Smooth muscle cell (in vitro differentiated cells): ENCODE measurements around the gene BRWD1. TPM values are rescaled to one million over a fixed set of nuclear protein-coding genes. Genes with fewer than 3 reads are reported as not detected.

Experiments used
- DNase-seq: peaks from one replicate; lab custom pipeline; 2025; ENCODE audit not compliant: unreplicated experiment; lab: John Stamatoyannopoulos, UW
- H2AFZ ChIP-seq: fragments of 200-600 bp; sonication (generic); 2 replicates; pipeline ENCODE4 v1.6.0; 2016; ENCODE audit warnings: antibody characterized with exemption, low read depth, mild to moderate bottlenecking
- H3F3A ChIP-seq: fragments of 200-600 bp; sonication (generic); 2 replicates; pipeline ENCODE4 v1.6.0; 2017; ENCODE audit warnings: antibody characterized with exemption, low read depth
- H3K27ac ChIP-seq: fragments of 200-600 bp; sonication (generic); 2 replicates; pipeline ENCODE4 v1.5.1; 2016; ENCODE audit warnings: low read depth, mild to moderate bottlenecking
- H3K27me3 ChIP-seq: fragments of 200-600 bp; sonication (generic); 2 replicates; pipeline ENCODE4 v1.6.1; 2016; ENCODE audit warnings: low read depth, mild to moderate bottlenecking
- H3K36me3 ChIP-seq: fragments of 200-600 bp; sonication (generic); 2 replicates; pipeline ENCODE4 v1.5.1; 2016; ENCODE audit warnings: low read depth
- H3K4me1 ChIP-seq: fragments of 200-600 bp; sonication (generic); 2 replicates; pipeline ENCODE4 v1.5.1; 2016; ENCODE audit warnings: low read depth
- H3K4me2 ChIP-seq: fragments of 200-600 bp; sonication (generic); 2 replicates; pipeline ENCODE4 v1.6.0; 2016; ENCODE audit warnings: mild to moderate bottlenecking
- H3K4me3 ChIP-seq: fragments of 200-600 bp; sonication (generic); 2 replicates; pipeline ENCODE4 v1.5.1; 2016; ENCODE audit warnings: mild to moderate bottlenecking
- H3K79me2 ChIP-seq: fragments of 200-600 bp; sonication (generic); 2 replicates; pipeline ENCODE4 v1.6.0; 2016; ENCODE audit warnings: low read depth, mild to moderate bottlenecking
- H3K9ac ChIP-seq: fragments of 200-600 bp; sonication (generic); 2 replicates; pipeline ENCODE4 v1.6.0; 2016; ENCODE audit warnings: low read depth
- H3K9me3 ChIP-seq: fragments of 200-600 bp; sonication (generic); replicated peaks from 2 replicates; pipeline ENCODE4 v1.5.1; 2016; ENCODE audit warnings: low read depth
- H4K20me1 ChIP-seq: fragments of 200-600 bp; sonication (generic); 2 replicates; pipeline ENCODE4 v1.6.0; 2016; ENCODE audit warnings: low read depth
- CTCF ChIP-seq: fragments of 200-600 bp; sonication (generic); IDR thresholded peaks from 2 replicates; pipeline ENCODE4 v1.5.1; 2017; ENCODE audit warnings: borderline replicate concordance, mild to moderate bottlenecking, antibody characterized with exemption; ENCODE audit not compliant: insufficient read depth, poor library complexity, severe bottlenecking
- WGBS: methylation state at CpG from one replicate; pipeline ENCODE4 v1.1.7; 2016; ENCODE audit warnings: low lambda C conversion rate; 5-methylcytosine and 5-hydroxymethylcytosine counted together
- polyA plus RNA-seq: library from polyadenylated mRNA; unstranded; fragments of >200 nt; fragmentation: Nextera tagmentation; extraction: Ambion mirVana; gene quantifications from 2 replicates; pipeline ENCODE4 v1.2.1, GENCODE V29; 2016
- total RNA-seq: library from RNA; depleted of rRNA; stranded (reverse); fragments of >200 nt; gene quantifications from 2 replicates; pipeline ENCODE4 v1.2.3, GENCODE V29; 2014

The BRWD1 gene
- total and polyA plus RNA-seq, 2 experiments from 2014 or later: 19.0 to 51.0 TPM

- Histone ChIP-seq H3K27me3 (no peaks in the 10 kb centered on the region), H3K4me2 (peak overlapping the region; percentile 99), H3F3A (peaks cover 15% of the 10 kb centered on the region), H3K4me1 (peaks cover 36% of the 10 kb centered on the region), H3K9ac (peak overlapping the region; percentile 94), H3K4me3 (peak overlapping the region; percentile 90), H3K27ac (peak overlapping the region; percentile 88), H3K36me3 (peaks cover 7% of the 10 kb centered on the region), H3K9me3 (no peaks in the 10 kb centered on the region), H2AFZ (peak overlapping the region; percentile 7), H3K79me2 (peaks cover 43% of the 10 kb centered on the region), H4K20me1 (peaks cover 52% of the 10 kb centered on the region)
- under 1% methylated on average over 11 of the region's 11 CpGs for WGBS
- DNase-seq: no peak
- no peak for TF ChIP-seq CTCF
Observed at GRCh38 chr21:39348040-39348354, 34.6 kb upstream of the BRWD1 start.

- peak overlapping the region; percentile 90 for H3K4me3 ChIP-seq
- TF ChIP-seq CTCF: no peak
- H3K4me1 ChIP-seq: peaks cover 36% of the 10 kb centered on the region
- H3K9ac ChIP-seq: peak overlapping the region; percentile 94
- DNase-seq: no peak
- H3K27me3 ChIP-seq: no peaks in the 10 kb centered on the region
- WGBS: 6% methylated on average over 10 of the region's 10 CpGs
- H3F3A ChIP-seq: peaks cover 15% of the 10 kb centered on the region
- H4K20me1 ChIP-seq: peaks cover 52% of the 10 kb centered on the region
- H3K4me2 ChIP-seq: peak overlapping the region; percentile 99
- H3K36me3 ChIP-seq: peaks cover 7% of the 10 kb centered on the region
- no peak overlapping the region for H2AFZ ChIP-seq
- H3K27ac ChIP-seq: peak overlapping the region; percentile 88
- peaks cover 43% of the 10 kb centered on the region for H3K79me2 ChIP-seq
- no peaks in the 10 kb centered on the region for H3K9me3 ChIP-seq
Observed at GRCh38 chr21:39347537-39347936, 34.1 kb upstream of the BRWD1 start.

GRCh38 chr21:39346671-39347331, 33.4 kb upstream of the BRWD1 start:
- H4K20me1 ChIP-seq: peaks cover 56% of the 10 kb centered on the region
- H3F3A ChIP-seq: peaks cover 18% of the 10 kb centered on the region
- no peak overlapping the region for H2AFZ ChIP-seq
- DNase-seq: no peak
- peak overlapping the region; percentile 94 for H3K9ac ChIP-seq
- H3K4me3 ChIP-seq: peak overlapping the region; percentile 90
- H3K4me2 ChIP-seq: peak overlapping the region; percentile 99
- peaks cover 43% of the 10 kb centered on the region for H3K79me2 ChIP-seq
- 59% methylated on average over 7 of the region's 7 CpGs for WGBS
- H3K9me3 ChIP-seq: no peaks in the 10 kb centered on the region
- peaks cover 36% of the 10 kb centered on the region for H3K4me1 ChIP-seq
- no peak for TF ChIP-seq CTCF
- no peaks in the 10 kb centered on the region for H3K27me3 ChIP-seq
- peaks cover 12% of the 10 kb centered on the region for H3K36me3 ChIP-seq
- H3K27ac ChIP-seq: peak overlapping the region; percentile 88

GRCh38 chr21:39346206-39346605, 32.8 kb upstream of the BRWD1 start:
- peaks cover 17% of the 10 kb centered on the region for H3K36me3 ChIP-seq
- peak overlapping the region; percentile 90 for H3K4me3 ChIP-seq
- peak overlapping the region; percentile 99 for H3K4me2 ChIP-seq
- H3F3A ChIP-seq: peaks cover 22% of the 10 kb centered on the region
- no peaks in the 10 kb centered on the region for H3K9me3 ChIP-seq
- peak overlapping the region; percentile 94 for H3K9ac ChIP-seq
- 58% methylated on average over 3 of the region's 3 CpGs for WGBS
- TF ChIP-seq CTCF: no peak
- H3K27me3 ChIP-seq: no peaks in the 10 kb centered on the region
- DNase-seq: no peak
- H3K27ac ChIP-seq: peak overlapping the region; percentile 88
- H3K79me2 ChIP-seq: peaks cover 43% of the 10 kb centered on the region
- H4K20me1 ChIP-seq: peaks cover 56% of the 10 kb centered on the region
- no peak overlapping the region for H2AFZ ChIP-seq
- H3K4me1 ChIP-seq: peaks cover 36% of the 10 kb centered on the region
